Measurements from ENCODE around the gene HPCA. TPM values are rescaled to one million over a fixed set of nuclear protein-coding genes. Genes with fewer than 3 reads are reported as not detected.
A peak's percentile ranks its signal among the peaks of the same experiment; 100 is the strongest.

Gene HPCA
- total and polyA plus RNA-seq, 2 of the 4 experiments (the other 2 are of a cell fraction): 0.22 TPM; not detected in 1

GRCh38 chr1:32901823-32902534 lies 15.7 kb downstream of the HPCA start:
- Histone ChIP-seq H2AFZ (replicated peaks; ENCODE audit: low read length, poor library complexity) (peak overlapping the region; percentile 91), H2AK9ac (replicated peaks; ENCODE audit: low read depth, low read length, poor library complexity) (no peak overlapping the region), H3K36me3 (ENCODE audit: control insufficient read depth, insufficient read depth, low read length) (0 out of 2 replicates have a peak, but pooled peaks cover 1% of the 10 kb centered on the region), H4K8ac (ENCODE audit: low read depth in 2 of 2, low read length in 2 of 2) (peak overlapping the region; percentile 50 to 90; a peak in 2 of 4 replicates), H3K4me1 (ENCODE audit: control insufficient read depth, insufficient read depth, low read length) (peaks cover 2% of the 10 kb centered on the region; the same call in 1 of the 2 replicates), H4K20me1 (ENCODE audit: insufficient read depth, low read length) (no peaks in the 10 kb centered on the region), H2BK120ac (ENCODE audit: low read depth, low read length) (peak overlapping the region; percentile 40; the same call in 1 of the 2 replicates), H3K27me3 (ENCODE audit: control insufficient read depth, insufficient read depth, low read length) (peaks cover 5% of the 10 kb centered on the region), H3K79me1 (ENCODE audit: low read depth in 1 of 2, low read length in 2 of 2) (peaks cover 0 to 9% of the 10 kb centered on the region in 2 experiments; a peak in 1 of 4 replicates), H4K5ac (ENCODE audit: low read depth, low read length) (peak overlapping the region; percentile 83), H3K4me3 (ENCODE audit: insufficient read depth, low read depth, low read length) (peak overlapping the region; percentile 68), H3K14ac (replicated peaks; ENCODE audit: low read depth, low read length) (peak overlapping the region; percentile 94), H2AK5ac (ENCODE audit: low read depth, low read length) (peak overlapping the region; percentile 58), H2BK5ac (ENCODE audit: low read depth, low read length, poor library complexity, severe bottlenecking) (no peak overlapping the region), H2BK20ac (ENCODE audit: low read depth, low read length) (no peak overlapping the region), H3K9ac (ENCODE audit: low read depth, low read length) (peak overlapping the region; percentile 49), H3K4me2 (ENCODE audit: low read depth, low read length) (peak overlapping the region; percentile 84), H3K4ac (ENCODE audit: low read depth, low read length) (peak overlapping the region; percentile 58; the same call in 1 of the 2 replicates), H3K18ac (ENCODE audit: low read depth, low read length) (peak overlapping the region; percentile 17; the same call in 1 of the 2 replicates), H3K9me1 (ENCODE audit: insufficient read depth, low read length) (peaks cover 6% of the 10 kb centered on the region; the same call in 1 of the 2 replicates), H3K27ac (ENCODE audit: insufficient read depth, low read length) (peak overlapping the region; percentile 2; the same call in 1 of the 2 replicates), H4K91ac (ENCODE audit: insufficient read depth, low read depth, low read length) (peak overlapping the region; percentile 66; the same call in 1 of the 2 replicates), H2BK15ac (ENCODE audit: low read depth, low read length) (no peak overlapping the region), H3K23ac (ENCODE audit: low read depth, low read length) (peak overlapping the region; percentile 72; the same call in 1 of the 2 replicates), H3K56ac (ENCODE audit: extremely low read depth, insufficient read depth, low read length) (peak overlapping the region; percentile 9; the same call in 1 of the 2 replicates), H3K9me3 (ENCODE audit: control insufficient read depth, insufficient read depth, low read length) (no peaks in the 10 kb centered on the region)
- no peak for DNase-seq
- ChIA-PET POLR2A (ENCODE audit: unreplicated experiment) (no interaction called here), CTCF (interaction anchor here (0.6 to 1.2 kb wide), 2 partner anchors 113 to 327 kb away, joined by 3 read pairs; no protein-coding TSS in a partner anchor)
- TF ChIP-seq USF2 (IDR thresholded peaks at IDR 0.05; ENCODE audit: low read depth, low read length): no peak
- in situ Hi-C loops (cut with MboI; ENCODE audit: low sequenced_read_pairs) (no loop called here), intact Hi-C loops (cut with micrococcal nuclease) (no loop called here), dilution Hi-C loops (cut with HindIII; ENCODE audit: low sequenced_read_pairs, unreplicated experiment) (no loop called here)
- WGBS, 2 experiments (ENCODE audit: extremely low coverage in 2 of 2, insufficient read length in 1 of 2): 45% methylated on average over 7 of the region's 24 CpGs; no CpG with 5 or more reads in 1 of the 2 experiments
- BruUV-seq (replicated peaks): no TSS peak
- no peak for ATAC-seq (ENCODE audit: low read depth)

Measured in IMR-90 (cell line).